OCI-LY1 (cell line): ENCODE results near the gene PILRA.

Experiments used
- H2AFZ ChIP-seq: fragments of 200-600 bp; sonication (generic), shearing (Covaris generic); 2 replicates; pipeline ENCODE4 v1.6.0; 2014; ENCODE audit warnings: antibody characterized with exemption, mild to moderate bottlenecking, low read length
- H3F3A ChIP-seq: fragments of 200-600 bp; sonication (generic), shearing (Covaris generic); 2 replicates; pipeline ENCODE4 v1.6.0; 2014; ENCODE audit warnings: mild to moderate bottlenecking, antibody characterized with exemption, low read length, moderate library complexity; ENCODE audit not compliant: insufficient read depth
- H3K27ac ChIP-seq: fragments of 200-600 bp; sonication (generic); 2 replicates; pipeline ENCODE4 v1.5.1; 2014; ENCODE audit warnings: low read length, mixed run types, mild to moderate bottlenecking, low read depth; ENCODE audit not compliant: poor library complexity, severe bottlenecking
- H3K27me3 ChIP-seq: fragments of 200-600 bp; sonication (generic); 2 replicates; pipeline ENCODE4 v1.6.0; 2014; ENCODE audit warnings: antibody characterized with exemption, mild to moderate bottlenecking, low read length, moderate library complexity; ENCODE audit not compliant: insufficient read depth
- H3K36me3 ChIP-seq: fragments of 200-600 bp; sonication (generic); 2 replicates; pipeline ENCODE4 v1.6.1; 2014; ENCODE audit warnings: mild to moderate bottlenecking, antibody characterized with exemption, low read length, moderate library complexity, mixed read lengths; ENCODE audit not compliant: insufficient read depth
- H3K4me1 ChIP-seq: fragments of 200-600 bp; sonication (generic); 2 replicates; pipeline ENCODE4 v1.5.1; 2014; ENCODE audit warnings: mild to moderate bottlenecking, low read length, moderate library complexity; ENCODE audit not compliant: insufficient read depth, severe bottlenecking
- H3K4me2 ChIP-seq: fragments of 200-600 bp; sonication (generic), shearing (Covaris generic); 2 replicates; pipeline ENCODE4 v1.6.1; 2014; ENCODE audit warnings: low read length
- H3K4me3 ChIP-seq: fragments of 200-600 bp; sonication (generic); 2 replicates; pipeline ENCODE4 v1.5.1; 2014; ENCODE audit warnings: low read length, low read depth, mild to moderate bottlenecking, mixed read lengths; ENCODE audit not compliant: poor library complexity, severe bottlenecking
- H3K79me2 ChIP-seq: fragments of 200-600 bp; shearing (Covaris generic); 2 replicates; pipeline ENCODE4 v1.6.1; 2016; ENCODE audit warnings: mixed run types, low read length, mixed read lengths; ENCODE audit not compliant: insufficient read depth
- H3K9ac ChIP-seq: fragments of 200-600 bp; sonication (generic), shearing (Covaris generic); 2 replicates; pipeline ENCODE4 v1.6.1; 2014; ENCODE audit warnings: mild to moderate bottlenecking, low read length, mixed read lengths
- H3K9me2 ChIP-seq: fragments of 200-600 bp; sonication (generic), shearing (Covaris generic); 2 replicates; pipeline ENCODE4 v1.6.1; 2014; ENCODE audit warnings: low read depth, mild to moderate bottlenecking, low read length, mixed read lengths
- H3K9me3 ChIP-seq: fragments of 200-600 bp; shearing (Covaris generic); 2 replicates; pipeline ENCODE4 v1.6.1; 2014; ENCODE audit warnings: low read length, mixed read lengths
- H4K20me1 ChIP-seq: fragments of 200-600 bp; sonication (generic), shearing (Covaris generic); 2 replicates; pipeline ENCODE4 v1.6.0; 2016; ENCODE audit warnings: mild to moderate bottlenecking, low read length; ENCODE audit not compliant: insufficient read depth
- CTCF ChIP-seq: fragments of 200-600 bp; sonication (generic), shearing (Covaris generic); IDR thresholded peaks from 2 replicates; pipeline ENCODE4 v1.5.1; 2017; ENCODE audit warnings: mild to moderate bottlenecking, antibody characterized with exemption, low read length, moderate library complexity, mixed read lengths
- EZH2 ChIP-seq: fragments of 200-600 bp; sonication (generic), shearing (Covaris generic); IDR thresholded peaks from 2 replicates; pipeline ENCODE4 v1.8.0; 2017; ENCODE audit warnings: borderline replicate concordance, mixed run types, mild to moderate bottlenecking, antibody characterized with exemption, low read length, moderate library complexity, mixed read lengths

Gene PILRA

DNA sequence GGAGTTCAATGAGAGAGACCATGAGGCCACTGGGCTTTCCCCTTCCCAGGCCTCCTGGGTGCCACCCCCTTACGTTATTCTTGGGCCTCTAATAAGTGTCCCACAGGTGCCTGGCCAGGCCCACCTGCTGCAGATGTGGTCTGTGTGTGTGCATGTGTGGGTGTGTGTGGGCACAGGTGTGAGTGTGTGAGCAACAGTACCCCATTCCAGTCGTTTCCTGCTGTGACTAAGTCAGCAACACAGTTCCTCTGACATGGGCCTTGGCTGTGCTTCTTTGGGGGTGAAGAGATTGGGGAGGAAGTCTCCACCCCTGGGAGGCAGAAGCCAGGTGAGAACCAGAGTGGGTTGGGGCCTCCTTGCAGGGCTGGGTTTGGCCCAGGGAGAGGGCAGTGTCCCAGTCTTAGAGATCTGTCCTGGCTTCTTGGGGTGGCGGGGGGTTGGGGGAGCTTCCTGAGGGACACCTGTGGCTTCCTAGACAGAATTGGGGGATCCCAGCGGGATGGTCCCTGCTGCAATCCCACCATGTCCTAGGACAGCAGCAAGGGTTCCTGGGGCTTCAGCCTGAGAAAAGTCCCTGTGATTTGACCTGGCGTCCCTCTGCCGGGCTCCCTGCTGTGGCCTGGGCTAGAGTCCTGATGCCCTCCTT lies 19.5 kb upstream of the PILRA start:
- peaks cover 94% of the 10 kb centered on the region for H3K36me3 ChIP-seq
- H2AFZ ChIP-seq: no peak overlapping the region
- H3F3A ChIP-seq: no peaks in the 10 kb centered on the region
- TF ChIP-seq EZH2: no peak
- TF ChIP-seq CTCF: no peak
- no peaks in the 10 kb centered on the region for H3K4me1 ChIP-seq
- no peak overlapping the region for H3K4me2 ChIP-seq
- H3K79me2 ChIP-seq: no peaks in the 10 kb centered on the region
- H3K4me3 ChIP-seq: no peak overlapping the region
- H4K20me1 ChIP-seq: no peaks in the 10 kb centered on the region
- no peaks in the 10 kb centered on the region for H3K9me2 ChIP-seq
- no peak overlapping the region for H3K9ac ChIP-seq
- no peak overlapping the region for H3K27ac ChIP-seq
- no peaks in the 10 kb centered on the region for H3K9me3 ChIP-seq
- no peaks in the 10 kb centered on the region for H3K27me3 ChIP-seq

GRCh38 chr7:100356416-100357068 lies 16.7 kb upstream of the PILRA start:
- no peak overlapping the region for H3K27ac ChIP-seq

GRCh38 chr7:100357131-100357561 lies 16.1 kb upstream of the PILRA start:
- Histone ChIP-seq H3K4me2 (no peak overlapping the region), H3K9me2 (no peaks in the 10 kb centered on the region), H4K20me1 (no peaks in the 10 kb centered on the region), H3K79me2 (no peaks in the 10 kb centered on the region), H3K27me3 (no peaks in the 10 kb centered on the region), H3K9ac (no peak overlapping the region), H3K36me3 (peaks cover 99% of the 10 kb centered on the region), H3K4me1 (no peaks in the 10 kb centered on the region), H3K27ac (no peak overlapping the region), H3F3A (no peaks in the 10 kb centered on the region), H2AFZ (no peak overlapping the region), H3K9me3 (no peaks in the 10 kb centered on the region), H3K4me3 (no peak overlapping the region)
- TF ChIP-seq EZH2 (no peak), CTCF (no peak)

More at GRCh38 chr7:100356416-100357068, 16.7 kb upstream of the PILRA start:
- Histone ChIP-seq H3K9me2 (no peaks in the 10 kb centered on the region), H3K4me2 (no peak overlapping the region), H4K20me1 (no peaks in the 10 kb centered on the region), H2AFZ (no peak overlapping the region), H3K4me3 (no peak overlapping the region), H3K9me3 (no peaks in the 10 kb centered on the region), H3K9ac (no peak overlapping the region), H3K79me2 (no peaks in the 10 kb centered on the region), H3K4me1 (no peaks in the 10 kb centered on the region), H3K27me3 (no peaks in the 10 kb centered on the region), H3F3A (no peaks in the 10 kb centered on the region), H3K36me3 (peaks cover 97% of the 10 kb centered on the region)
- TF ChIP-seq CTCF (no peak), EZH2 (no peak)
